ENCODE data around the gene ZEB1.

DNA sequence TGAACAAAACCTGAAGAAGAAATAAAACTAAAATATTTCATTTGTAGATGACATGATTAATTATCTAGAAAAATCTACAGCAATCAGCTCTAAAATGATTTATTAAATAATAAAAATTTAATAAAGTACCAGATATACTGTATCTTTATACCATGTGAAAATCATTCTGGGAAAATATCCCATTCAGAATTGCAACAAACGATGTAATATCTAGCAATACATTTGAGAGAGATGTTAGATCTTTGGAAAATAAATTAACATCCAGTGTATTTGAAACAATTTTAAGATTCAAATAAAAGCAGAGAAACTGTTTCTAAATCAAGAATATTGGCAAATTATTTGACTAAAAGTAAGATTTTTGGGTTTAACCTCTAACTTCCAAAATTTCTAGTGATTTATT, 62.2 kb downstream of the ZEB1 start:
- no peak for TF ChIP-seq CTCF (conservative IDR thresholded peaks at IDR 0.05)
- TF ChIP-seq ZFX (IDR thresholded peaks at IDR 0.05): no peak
